ENCODE results near the gene MYRIP.

- TF ChIP-seq SP1 (IDR thresholded peaks at IDR 0.05): no peak
- no peak for TF ChIP-seq PKNOX1 (IDR thresholded peaks at IDR 0.05)
- no peak for TF ChIP-seq SUZ12 (IDR thresholded peaks at IDR 0.05)
- TF ChIP-seq ARNT (IDR thresholded peaks at IDR 0.05): no peak
- no peak for TF ChIP-seq CTBP1 (IDR thresholded peaks at IDR 0.05; ENCODE audit: borderline replicate concordance)
- no peak for TF ChIP-seq HDGF (IDR thresholded peaks at IDR 0.05; ENCODE audit: borderline replicate concordance)
- no peak for TF ChIP-seq FOXK2 (IDR thresholded peaks at IDR 0.05)
- no peak for TF ChIP-seq FOXM1 (IDR thresholded peaks at IDR 0.05; ENCODE audit: borderline replicate concordance)
- TF ChIP-seq ZNF384 (IDR thresholded peaks at IDR 0.05): no peak
- no peak for TF ChIP-seq FOXA1 (IDR thresholded peaks at IDR 0.05)
- no peak for TF ChIP-seq L3MBTL2 (conservative IDR thresholded peaks at IDR 0.05)
- TF ChIP-seq ELF4 (IDR thresholded peaks at IDR 0.05): no peak
Observed at GRCh38 chr3:40294434-40294833, 485.0 kb downstream of the MYRIP start.
